Calu3 (cell line): ENCODE data around the gene GPSM1. TPM values are rescaled to one million over a fixed set of nuclear protein-coding genes. Genes with fewer than 3 reads are reported as not detected.

Source experiments
- BruUV-seq: library from RNA; stranded (reverse); fragments of 400-500 nt; replicated peaks from 2 replicates; lab custom pipeline; 2021; lab: Mats Ljungman, UMichigan
- CTCF ChIA-PET: fragments of 300-600 bp; sonication (Branson Sonifier 250); formaldehyde crosslinking; loops from one replicate; lab custom pipeline; 2022; ENCODE audit warnings: antibody characterized with exemption; lab: Charles Lee
- DNase-seq: peaks from one replicate; pipeline ENCODE4 v3.0.0; 2022
- H3K27ac Mint-ChIP-seq: one replicate; pipeline ENCODE4 v1.8.0; 2022; ENCODE audit warnings: mixed read lengths; ENCODE audit not compliant: unreplicated experiment
- H3K27me3 Mint-ChIP-seq: one replicate; pipeline ENCODE4 v1.8.0; 2022; ENCODE audit warnings: mixed read lengths; ENCODE audit not compliant: unreplicated experiment
- H3K36me3 Mint-ChIP-seq: one replicate; pipeline ENCODE4 v1.8.0; 2022; ENCODE audit warnings: mild to moderate bottlenecking, moderate library complexity, mixed read lengths; ENCODE audit not compliant: insufficient read depth, unreplicated experiment
- H3K4me1 Mint-ChIP-seq: one replicate; pipeline ENCODE4 v1.8.0; 2022; ENCODE audit warnings: mild to moderate bottlenecking, low read depth, mixed read lengths; ENCODE audit not compliant: unreplicated experiment
- H3K4me3 Mint-ChIP-seq: one replicate; pipeline ENCODE4 v1.8.0; 2022; ENCODE audit warnings: mild to moderate bottlenecking, low read depth, moderate library complexity, mixed read lengths; ENCODE audit not compliant: unreplicated experiment
- H3K9me3 Mint-ChIP-seq: one replicate; pipeline ENCODE4 v1.8.0; 2022; ENCODE audit warnings: low read depth, mixed read lengths; ENCODE audit not compliant: unreplicated experiment
- CTCF ChIP-seq: fragments of 200-600 bp; IDR thresholded peaks from one replicate; pipeline ENCODE4 v1.8.0; 2022; ENCODE audit warnings: antibody characterized with exemption; ENCODE audit not compliant: unreplicated experiment
- intact Hi-C: fragments of 100-400 bp; cut with micrococcal nuclease; formaldehyde crosslinking; loops from one replicate; pipeline ENCODE4 v1.10.0; 2022; ENCODE audit not compliant: unreplicated experiment
- total RNA-seq: library from RNA; stranded (reverse); gene quantifications from 2 replicates; pipeline ENCODE4 v1.2.3, GENCODE V29; 2022

GPSM1 gene
- total RNA-seq, 1 experiment from 2014 or later: 3.9 TPM

- Mint-ChIP-seq H3K4me3 (no peak overlapping the region), H3K27ac (no peak overlapping the region), H3K36me3 (no peaks in the 10 kb centered on the region), H3K9me3 (no peaks in the 10 kb centered on the region), H3K4me1 (no peaks in the 10 kb centered on the region), H3K27me3 (no peaks in the 10 kb centered on the region)
- intact Hi-C loops: no loop called here
- no peak for DNase-seq
- CTCF ChIA-PET: no interaction called here
- BruUV-seq: no TSS peak
- TF ChIP-seq CTCF: no peak
These were observed 21.5 kb upstream of the GPSM1 start for GRCh38 chr9:136305804-136306203.

- no peak for TF ChIP-seq CTCF
- CTCF ChIA-PET: no interaction called here
- BruUV-seq: no TSS peak
- intact Hi-C loops: no loop called here
- H3K4me3 Mint-ChIP-seq: no peak overlapping the region
- H3K9me3 Mint-ChIP-seq: no peaks in the 10 kb centered on the region
- DNase-seq: no peak
- H3K36me3 Mint-ChIP-seq: no peaks in the 10 kb centered on the region
- H3K27me3 Mint-ChIP-seq: no peaks in the 10 kb centered on the region
- H3K27ac Mint-ChIP-seq: no peak overlapping the region
- no peaks in the 10 kb centered on the region for H3K4me1 Mint-ChIP-seq
These were observed 20.8 kb upstream of the GPSM1 start for GRCh38 chr9:136306211-136307208.

- no peaks in the 10 kb centered on the region for H3K9me3 Mint-ChIP-seq
- BruUV-seq: no TSS peak
- H3K4me1 Mint-ChIP-seq: no peaks in the 10 kb centered on the region
- intact Hi-C loops: no loop called here
- no peaks in the 10 kb centered on the region for H3K36me3 Mint-ChIP-seq
- CTCF ChIA-PET: no interaction called here
- H3K27ac Mint-ChIP-seq: no peak overlapping the region
- H3K27me3 Mint-ChIP-seq: no peaks in the 10 kb centered on the region
- no peak for TF ChIP-seq CTCF
- no peak for DNase-seq
- H3K4me3 Mint-ChIP-seq: no peak overlapping the region
These were observed 20.1 kb upstream of the GPSM1 start for GRCh38 chr9:136307215-136307750.

GRCh38 chr9:136308006-136308701, 19.2 kb upstream of the GPSM1 start:
- no peak for TF ChIP-seq CTCF
- H3K27me3 Mint-ChIP-seq: no peaks in the 10 kb centered on the region
- no TSS peak for BruUV-seq

More at GRCh38 chr9:136308006-136308701, 19.2 kb upstream of the GPSM1 start:
- no peak for DNase-seq
- intact Hi-C loops: no loop called here
- H3K9me3 Mint-ChIP-seq: no peaks in the 10 kb centered on the region
- no peak overlapping the region for H3K27ac Mint-ChIP-seq
- CTCF ChIA-PET: no interaction called here
- H3K4me1 Mint-ChIP-seq: no peaks in the 10 kb centered on the region
- no peaks in the 10 kb centered on the region for H3K36me3 Mint-ChIP-seq
- H3K4me3 Mint-ChIP-seq: no peak overlapping the region
